ENCODE results near the gene FCRLA. TPM values are rescaled to one million over a fixed set of nuclear protein-coding genes. Genes with fewer than 3 reads are reported as not detected.
"Not testable (repeated sequence)": the region's sequence is repeated elsewhere in the genome, so short reads cannot be mapped to it uniquely, and the experiment has no call there.

The FCRLA gene, protein sequence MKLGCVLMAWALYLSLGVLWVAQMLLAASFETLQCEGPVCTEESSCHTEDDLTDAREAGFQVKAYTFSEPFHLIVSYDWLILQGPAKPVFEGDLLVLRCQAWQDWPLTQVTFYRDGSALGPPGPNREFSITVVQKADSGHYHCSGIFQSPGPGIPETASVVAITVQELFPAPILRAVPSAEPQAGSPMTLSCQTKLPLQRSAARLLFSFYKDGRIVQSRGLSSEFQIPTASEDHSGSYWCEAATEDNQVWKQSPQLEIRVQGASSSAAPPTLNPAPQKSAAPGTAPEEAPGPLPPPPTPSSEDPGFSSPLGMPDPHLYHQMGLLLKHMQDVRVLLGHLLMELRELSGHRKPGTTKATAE
- total RNA-seq (2014; rRNA removed; shearing (Covaris generic); ENCODE audit: low replicate concordance) = 2.2 TPM in 1 of 2 replicates, not detected in the other

GRCh38 chr1:161706482-161707347 lies at the start of gene FCRLA:
Gene FCRLA, plus strand, starts transcription at chr1:161707229. Its CDS starts 36 bp downstream, at chr1:161707265.
- H3K4me3 ChIP-seq = no peak within 1 kb of the TSS
- H3K9me3 ChIP-seq = no peaks in the 10 kb centered on the region; the same call in 1 of the 2 replicates
- H3K36me3 ChIP-seq = no peaks in the 10 kb centered on the region
- peak; percentile 68 for DNase-seq
- H3K27me3 ChIP-seq = no peaks in the 10 kb centered on the region

DNA sequence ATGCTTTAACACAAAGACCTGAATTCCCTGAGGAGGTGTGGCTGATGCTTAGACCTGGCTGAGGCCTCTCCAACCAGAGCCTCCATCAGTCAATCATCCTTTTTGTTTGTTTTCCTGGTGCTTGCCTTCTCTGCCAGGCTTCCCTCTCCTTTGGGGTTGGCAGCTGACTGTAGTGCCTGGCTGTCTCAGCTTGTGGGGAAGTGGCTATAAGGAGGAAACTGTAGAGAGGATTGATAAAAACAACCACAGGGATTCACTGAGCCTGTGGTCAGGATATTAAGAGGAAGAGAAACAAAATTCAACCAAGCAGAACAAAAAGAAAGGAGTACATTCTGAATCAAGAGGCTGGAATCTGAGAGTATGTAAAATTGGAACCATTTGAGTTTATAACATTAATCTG lies 48.5 kb upstream of the FCRLA start:
- not testable (repeated sequence) for H3K9me3 ChIP-seq

GRCh38 chr1:161661660-161662311 lies 45.2 kb upstream of the FCRLA start:
- not testable (repeated sequence) for DNase-seq, H3K36me3 ChIP-seq, H3K4me3 ChIP-seq, H3K27me3 ChIP-seq, H3K9me3 ChIP-seq

More for the DNA sequence above, 48.5 kb upstream of the FCRLA start:
- DNase-seq, H3K36me3 ChIP-seq, H3K27me3 ChIP-seq, H3K4me3 ChIP-seq: not testable (repeated sequence)

DNA sequence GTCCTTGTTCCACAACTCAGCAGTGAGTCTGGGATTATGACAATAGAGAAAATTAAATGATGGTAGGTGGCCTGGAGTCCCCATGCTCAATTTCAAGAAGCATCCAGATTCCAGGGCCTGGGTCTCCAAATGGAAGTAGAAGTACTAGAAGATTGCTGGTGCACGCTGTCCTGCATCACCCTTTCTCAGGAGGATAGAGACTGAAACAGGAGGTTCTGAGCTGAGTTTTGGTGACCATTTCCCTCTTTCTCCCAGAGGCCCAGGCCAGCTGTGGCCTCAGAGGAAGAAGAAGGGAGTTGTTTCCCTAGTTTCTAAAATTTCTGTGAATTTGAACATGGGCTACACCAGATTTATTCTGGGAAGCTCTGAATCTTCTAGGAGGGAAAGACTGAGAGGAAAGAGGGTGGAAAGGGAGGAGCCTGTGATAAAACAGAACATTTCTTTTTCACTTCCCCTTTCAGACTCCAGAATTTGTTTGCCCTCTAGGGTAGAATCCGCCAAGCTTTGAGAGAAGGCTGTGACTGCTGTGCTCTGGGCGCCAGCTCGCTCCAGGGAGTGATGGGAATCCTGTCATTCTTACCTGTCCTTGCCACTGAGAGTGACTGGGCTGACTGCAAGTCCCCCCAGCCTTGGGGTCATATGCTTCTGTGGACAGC lies 44.2 kb upstream of the FCRLA start, which contains the start of gene FCGR2B:
Gene FCGR2B, plus strand, starts transcription at position 460 of the 656 bp plus-strand sequence. Its CDS starts 99 bp downstream, at position 559.
- not testable (repeated sequence) for H3K9me3 ChIP-seq, H3K4me3 ChIP-seq, H3K36me3 ChIP-seq, H3K27me3 ChIP-seq, DNase-seq

GRCh38 chr1:161663569-161663968 lies 43.5 kb upstream of the FCRLA start:
- not testable (repeated sequence) for H3K36me3 ChIP-seq, DNase-seq, H3K9me3 ChIP-seq

DNA sequence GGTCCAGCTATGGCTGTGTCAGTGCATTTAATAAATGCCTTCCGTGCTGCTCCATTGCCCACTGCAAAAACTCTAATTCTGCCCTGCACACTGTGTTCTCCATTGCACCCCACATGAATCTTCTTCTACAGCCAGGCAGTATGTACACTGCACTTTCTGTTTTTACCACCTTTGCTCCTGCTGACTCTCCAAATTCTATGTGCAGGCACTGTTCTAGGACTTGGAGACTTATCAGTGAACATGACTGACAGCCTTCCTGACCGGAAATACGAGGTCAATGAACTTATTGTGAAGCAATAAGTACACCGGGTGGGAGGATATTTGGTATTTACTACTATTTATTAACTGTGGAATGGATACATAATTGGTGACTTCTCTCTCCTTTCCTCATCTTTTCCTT lies 42.3 kb upstream of the FCRLA start:
- H3K9me3 ChIP-seq, DNase-seq, H3K4me3 ChIP-seq, H3K27me3 ChIP-seq, H3K36me3 ChIP-seq: not testable (repeated sequence)

More at GRCh38 chr1:161663569-161663968, 43.5 kb upstream of the FCRLA start:
- not testable (repeated sequence) for H3K4me3 ChIP-seq, H3K27me3 ChIP-seq

DNA sequence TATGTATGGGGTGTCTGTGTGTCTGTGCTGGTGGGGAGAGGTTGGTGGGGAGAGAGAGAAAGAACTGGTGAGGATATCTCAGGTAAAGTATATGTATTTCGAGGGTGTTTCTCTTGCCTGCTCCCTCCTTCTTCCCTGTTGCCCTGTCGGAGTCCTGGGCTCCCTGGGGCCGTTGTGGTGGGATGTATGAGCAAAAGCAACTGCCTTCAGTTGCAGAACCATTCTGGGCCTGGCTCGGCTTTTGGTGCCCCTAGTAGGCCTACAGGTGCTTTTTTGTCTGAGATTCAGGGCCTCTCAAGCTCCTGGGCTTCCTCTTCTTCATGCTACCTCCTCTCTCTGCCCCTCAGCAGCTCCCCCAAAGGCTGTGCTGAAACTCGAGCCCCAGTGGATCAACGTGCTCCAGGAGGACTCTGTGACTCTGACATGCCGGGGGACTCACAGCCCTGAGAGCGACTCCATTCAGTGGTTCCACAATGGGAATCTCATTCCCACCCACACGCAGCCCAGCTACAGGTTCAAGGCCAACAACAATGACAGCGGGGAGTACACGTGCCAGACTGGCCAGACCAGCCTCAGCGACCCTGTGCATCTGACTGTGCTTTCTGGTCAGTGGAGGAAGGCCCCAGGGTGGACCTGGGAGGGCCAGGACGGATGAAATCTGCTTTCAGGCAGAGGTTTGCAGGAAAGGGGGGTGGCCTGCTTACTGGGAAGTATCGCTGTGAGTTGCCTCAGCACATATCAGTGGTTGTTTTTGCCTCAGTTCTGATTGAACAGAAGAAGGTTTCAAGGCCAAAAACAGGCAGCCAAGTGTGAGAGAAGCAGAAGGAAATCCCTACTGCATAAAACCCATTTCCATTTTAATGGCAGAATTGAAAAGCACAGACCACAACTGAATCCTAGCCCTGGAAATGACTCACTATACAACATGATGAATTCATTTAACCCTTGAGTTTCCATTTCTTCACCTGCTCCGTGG lies 35.7 kb upstream of the FCRLA start:
- not testable (repeated sequence) for DNase-seq, H3K9me3 ChIP-seq, H3K4me3 ChIP-seq, H3K36me3 ChIP-seq, H3K27me3 ChIP-seq

GRCh38 chr1:161673437-161673836 lies 33.6 kb upstream of the FCRLA start:
- H3K27me3 ChIP-seq, H3K4me3 ChIP-seq, H3K9me3 ChIP-seq, H3K36me3 ChIP-seq, DNase-seq: not testable (repeated sequence)

DNA sequence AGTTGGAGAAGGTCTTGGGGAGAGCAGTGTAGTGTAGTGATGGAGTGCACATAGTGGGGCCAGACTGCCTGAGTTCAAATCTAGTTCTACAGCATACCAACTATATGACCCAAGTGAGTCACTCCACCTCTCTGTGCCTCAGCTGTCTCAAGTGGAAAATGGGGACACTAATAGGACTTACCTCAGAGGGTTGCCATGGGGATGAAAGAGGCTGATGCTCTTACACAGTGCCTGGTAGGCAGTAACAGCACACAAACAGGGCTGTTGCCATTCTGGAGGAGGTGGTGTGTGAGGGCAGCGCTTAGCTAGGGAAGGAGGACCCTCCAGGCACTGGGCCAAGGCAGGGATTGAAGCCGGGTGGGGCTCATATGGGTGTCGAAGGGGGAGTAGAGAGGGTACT lies 32.6 kb upstream of the FCRLA start:
- H3K27me3 ChIP-seq, H3K4me3 ChIP-seq, H3K36me3 ChIP-seq, DNase-seq, H3K9me3 ChIP-seq: not testable (repeated sequence)

GRCh38 chr1:161674908-161675307 lies 32.1 kb upstream of the FCRLA start:
- DNase-seq, H3K27me3 ChIP-seq, H3K36me3 ChIP-seq, H3K4me3 ChIP-seq, H3K9me3 ChIP-seq: not testable (repeated sequence)

- Histone ChIP-seq H3K9me3 (no peaks in the 10 kb centered on the region), H3K27me3 (no peaks in the 10 kb centered on the region), H3K4me3 (no peak overlapping the region), H3K36me3 (no peaks in the 10 kb centered on the region)
- DNase-seq = no peak
Measured at GRCh38 chr1:161676441-161676840, 30.6 kb upstream of the FCRLA start.

DNA sequence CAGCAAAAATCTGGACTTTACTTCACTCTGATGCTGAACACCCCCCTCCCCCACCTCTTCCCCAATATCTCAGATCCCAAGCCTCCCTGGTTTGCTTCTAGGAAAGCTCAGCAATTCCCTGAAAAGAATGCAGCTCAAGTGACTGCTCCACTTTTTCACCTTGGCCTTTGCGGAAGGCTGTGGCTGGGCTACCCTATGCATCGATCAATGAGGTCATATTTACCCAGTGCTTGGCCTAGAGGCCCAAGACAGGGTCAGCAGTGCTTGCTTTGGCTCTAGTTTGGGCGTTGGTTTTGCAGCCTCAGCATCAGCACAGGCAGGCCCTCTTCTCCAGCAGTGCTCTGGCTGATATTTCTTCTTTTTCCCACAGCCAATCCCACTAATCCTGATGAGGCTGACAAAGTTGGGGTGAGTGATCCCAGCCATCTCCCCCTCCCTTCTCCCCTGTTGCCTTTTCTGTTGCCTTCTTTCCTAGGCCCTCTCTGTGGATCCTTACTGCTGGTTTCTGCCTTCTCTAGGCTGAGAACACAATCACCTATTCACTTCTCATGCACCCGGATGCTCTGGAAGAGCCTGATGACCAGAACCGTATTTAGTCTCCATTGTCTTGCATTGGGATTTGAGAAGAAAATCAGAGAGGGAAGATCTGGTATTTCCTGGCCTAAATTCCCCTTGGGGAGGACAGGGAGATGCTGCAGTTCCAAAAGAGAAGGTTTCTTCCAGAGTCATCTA lies 29.9 kb upstream of the FCRLA start:
- Histone ChIP-seq H3K27me3 (no peaks in the 10 kb centered on the region), H3K36me3 (no peaks in the 10 kb centered on the region), H3K4me3 (no peak overlapping the region), H3K9me3 (no peaks in the 10 kb centered on the region)
- no peak for DNase-seq

DNA sequence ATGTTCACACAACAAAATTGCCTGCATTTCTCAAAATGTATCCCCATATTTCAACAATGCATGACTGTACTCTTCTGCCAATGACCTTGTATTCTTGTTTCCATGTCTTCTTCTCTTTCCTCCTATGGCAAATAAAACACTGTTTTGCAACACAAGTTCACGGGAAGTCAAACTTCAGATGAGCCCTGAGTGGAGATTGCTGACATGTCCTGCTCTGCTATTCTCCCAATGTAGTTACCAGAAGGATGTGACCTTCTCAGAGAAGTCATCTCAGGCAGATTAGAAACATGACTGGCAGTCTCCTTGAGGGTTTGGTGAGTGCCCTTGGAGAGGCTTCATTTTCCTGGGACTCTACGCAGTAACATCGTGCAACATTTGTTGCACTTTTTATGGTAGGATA lies 28.5 kb upstream of the FCRLA start:
- DNase-seq = no peak
- Histone ChIP-seq H3K36me3 (no peaks in the 10 kb centered on the region), H3K4me3 (no peak overlapping the region), H3K9me3 (no peaks in the 10 kb centered on the region), H3K27me3 (peaks cover 7% of the 10 kb centered on the region)

DNA sequence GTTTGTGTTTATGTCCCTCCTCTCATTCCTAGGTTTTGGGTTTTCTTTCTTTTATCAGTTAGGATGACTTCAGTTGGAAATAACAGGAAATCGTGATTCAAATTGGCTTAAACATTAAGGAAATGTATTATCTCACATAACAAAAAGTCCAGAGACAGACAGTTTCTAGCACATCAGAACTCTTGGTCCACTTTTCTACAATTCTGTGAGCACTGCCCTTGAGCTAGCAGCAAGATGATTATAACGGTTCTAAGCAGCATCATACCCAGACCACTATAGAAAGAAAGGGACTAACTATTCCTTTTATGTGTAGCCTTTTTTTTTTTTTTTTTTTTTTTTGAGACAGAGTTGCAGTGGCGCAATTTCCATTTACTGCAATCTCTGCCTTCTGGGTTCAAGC lies 25.1 kb upstream of the FCRLA start:
- no peak overlapping the region for H3K4me3 ChIP-seq
- H3K9me3 ChIP-seq = no peaks in the 10 kb centered on the region
- H3K36me3 ChIP-seq = no peaks in the 10 kb centered on the region
- peaks cover 23% of the 10 kb centered on the region for H3K27me3 ChIP-seq
- no peak for DNase-seq

DNA sequence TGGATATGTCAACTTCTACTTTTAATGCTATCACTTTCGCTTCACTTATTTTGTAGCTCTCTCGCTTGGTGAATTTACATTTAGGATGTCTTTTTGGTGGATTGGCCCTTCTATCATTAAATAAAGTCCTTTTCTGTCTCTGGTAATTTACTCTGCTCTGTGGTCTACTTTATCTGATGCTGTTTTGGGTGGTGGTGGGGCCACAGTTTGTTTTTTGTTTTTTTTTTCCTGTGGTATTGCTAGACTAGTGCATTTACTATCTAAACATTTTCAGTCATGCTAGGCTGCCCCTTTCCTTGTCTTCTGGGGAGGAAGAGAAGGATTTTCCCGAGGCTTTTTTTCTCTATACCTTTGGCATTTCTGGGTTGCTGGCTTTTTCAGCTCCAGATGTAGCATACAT lies 18.1 kb upstream of the FCRLA start:
- Histone ChIP-seq H3K36me3 (no peaks in the 10 kb centered on the region), H3K27me3 (peaks cover 13% of the 10 kb centered on the region), H3K9me3 (no peaks in the 10 kb centered on the region), H3K4me3 (no peak overlapping the region)
- DNase-seq = no peak

Data from MG63 (cell line).